ENCODE measurements around the gene SZT2.
A peak's percentile ranks its signal among the peaks of the same experiment; 100 is the strongest.

DNA sequence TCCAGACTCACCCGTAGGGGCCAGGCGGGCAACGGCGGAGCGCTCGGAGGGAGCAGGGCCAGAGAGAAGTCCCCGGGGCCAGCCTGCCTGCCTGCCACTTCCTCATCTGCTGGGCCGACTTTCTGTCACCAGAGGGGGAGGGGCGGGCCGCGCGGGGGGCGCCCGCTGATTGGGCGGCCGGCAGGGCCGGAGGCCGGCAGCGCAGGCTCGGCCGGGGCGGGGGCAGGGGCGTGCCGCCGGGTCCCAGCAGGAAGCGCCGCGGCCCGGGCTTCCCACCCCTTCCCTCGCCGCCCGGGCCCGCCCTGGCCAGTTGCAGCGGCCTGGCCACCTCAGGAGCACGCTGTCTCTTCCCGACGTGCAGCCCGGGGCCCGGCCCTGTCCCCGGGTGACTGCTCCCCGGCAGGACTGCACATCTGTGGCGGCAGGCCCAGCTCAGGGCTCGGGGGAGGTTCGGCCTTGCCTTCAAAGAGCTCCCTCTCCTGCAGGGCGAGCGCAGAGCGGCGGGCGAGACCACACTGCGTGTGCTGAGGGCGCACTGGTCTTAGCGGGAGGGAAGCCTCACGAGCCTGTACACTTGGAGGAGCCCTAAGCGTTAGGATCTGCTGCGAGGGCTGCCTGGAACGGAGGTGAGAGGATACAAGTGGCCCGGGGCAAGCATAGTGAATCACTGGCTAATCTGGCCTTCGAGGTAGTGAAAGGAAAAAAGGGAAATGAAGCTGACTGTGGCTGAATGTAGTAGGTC is 21.6 kb upstream of the SZT2 start, which contains the start of gene ELOVL1:
- TF ChIP-seq, protein P1, sequence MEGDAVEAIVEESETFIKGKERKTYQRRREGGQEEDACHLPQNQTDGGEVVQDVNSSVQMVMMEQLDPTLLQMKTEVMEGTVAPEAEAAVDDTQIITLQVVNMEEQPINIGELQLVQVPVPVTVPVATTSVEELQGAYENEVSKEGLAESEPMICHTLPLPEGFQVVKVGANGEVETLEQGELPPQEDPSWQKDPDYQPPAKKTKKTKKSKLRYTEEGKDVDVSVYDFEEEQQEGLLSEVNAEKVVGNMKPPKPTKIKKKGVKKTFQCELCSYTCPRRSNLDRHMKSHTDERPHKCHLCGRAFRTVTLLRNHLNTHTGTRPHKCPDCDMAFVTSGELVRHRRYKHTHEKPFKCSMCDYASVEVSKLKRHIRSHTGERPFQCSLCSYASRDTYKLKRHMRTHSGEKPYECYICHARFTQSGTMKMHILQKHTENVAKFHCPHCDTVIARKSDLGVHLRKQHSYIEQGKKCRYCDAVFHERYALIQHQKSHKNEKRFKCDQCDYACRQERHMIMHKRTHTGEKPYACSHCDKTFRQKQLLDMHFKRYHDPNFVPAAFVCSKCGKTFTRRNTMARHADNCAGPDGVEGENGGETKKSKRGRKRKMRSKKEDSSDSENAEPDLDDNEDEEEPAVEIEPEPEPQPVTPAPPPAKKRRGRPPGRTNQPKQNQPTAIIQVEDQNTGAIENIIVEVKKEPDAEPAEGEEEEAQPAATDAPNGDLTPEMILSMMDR (IDR thresholded peaks at IDR 0.05), result peak in 5 of 7 experiments; percentile 4 to 39 (median 35)
- TF ChIP-seq POLR2A (IDR thresholded peaks at IDR 0.05), result peak; percentile 73 to 86 (median 86)
